Thyroid gland (tissue), 4 donors: ENCODE results near the gene FAM83E. TPM values are rescaled to one million over a fixed set of nuclear protein-coding genes. Genes with fewer than 3 reads are reported as not detected.
A peak's percentile ranks its signal among the peaks of the same experiment; 100 is the strongest.

Experiments used
- DNase-seq, 2 donors: peaks; one replicate each; pipeline ENCODE4 v3.0.0-alpha.2; 2019
- H3K27ac ChIP-seq, 3 donors: fragments of 200-600 bp; sonication (generic); 1 replicate in 2 of 3; 2 replicates in 1 of 3; pipeline ENCODE4 v1.5.1; 2016 to 2019; ENCODE audit warnings: mild to moderate bottlenecking in 1 of 3, moderate library complexity in 1 of 3
- H3K27me3 ChIP-seq: fragments of 200-600 bp; sonication (generic); one replicate; pipeline ENCODE4 v1.5.1; 2019
- H3K36me3 ChIP-seq, 2 donors: fragments of 200-600 bp; sonication (generic); one replicate each; pipeline ENCODE4 v1.5.1; 2016 to 2019
- H3K4me1 ChIP-seq, 2 donors: fragments of 200-600 bp; sonication (generic); one replicate each; pipeline ENCODE4 v1.5.1; 2017 to 2019
- H3K4me3 ChIP-seq, 3 donors: fragments of 200-600 bp; sonication (generic); replicated peaks in 1 of 3; 1 replicate in 2 of 3; 2 replicates in 1 of 3; pipeline ENCODE4 v1.5.1; 2016; ENCODE audit warnings: mild to moderate bottlenecking in 1 of 3
- H3K9me3 ChIP-seq: fragments of 200-600 bp; sonication (generic); one replicate; pipeline ENCODE4 v1.5.1; 2017
- POLR2A ChIP-seq, 2 donors: fragments of 450-650 bp; IDR thresholded peaks; one replicate each; pipeline ENCODE4 v1.6.1; 2017; ENCODE audit warnings: antibody characterized with exemption in 2 of 2, mild to moderate bottlenecking in 2 of 2, moderate library complexity in 1 of 2
- WGBS, 2 donors: methylation state at CpG; one replicate each; pipeline ENCODE4 v1.1.5; 2017; 5-methylcytosine and 5-hydroxymethylcytosine counted together
- intact Hi-C: fragments of 100-400 bp; cut with DNase I; formaldehyde crosslinking; loops from one replicate; pipeline ENCODE4 v1.15.1; 2023
- total RNA-seq, 4 donors: library from RNA; depleted of rRNA; stranded (reverse); fragments of >200 nt; gene quantifications; one replicate each; pipeline ENCODE4 v1.2.3, GENCODE V29; 2016
- TF ChIP-seq, protein P1 (sequence below), 6 experiments: fragments of 200-600 bp in 3 of 6; fragments of 450-650 bp in 3 of 6; sonication (generic) in 3 of 6; IDR thresholded peaks; one replicate each; pipeline ENCODE4 v1.5.1; 2016 to 2019; ENCODE audit warnings: antibody characterized with exemption in 6 of 6, mild to moderate bottlenecking in 2 of 6, inconsistent platforms in 1 of 6, moderate library complexity in 1 of 6

FAM83E gene
- total RNA-seq, 4 donors from 2014 or later: not detected

DNA sequence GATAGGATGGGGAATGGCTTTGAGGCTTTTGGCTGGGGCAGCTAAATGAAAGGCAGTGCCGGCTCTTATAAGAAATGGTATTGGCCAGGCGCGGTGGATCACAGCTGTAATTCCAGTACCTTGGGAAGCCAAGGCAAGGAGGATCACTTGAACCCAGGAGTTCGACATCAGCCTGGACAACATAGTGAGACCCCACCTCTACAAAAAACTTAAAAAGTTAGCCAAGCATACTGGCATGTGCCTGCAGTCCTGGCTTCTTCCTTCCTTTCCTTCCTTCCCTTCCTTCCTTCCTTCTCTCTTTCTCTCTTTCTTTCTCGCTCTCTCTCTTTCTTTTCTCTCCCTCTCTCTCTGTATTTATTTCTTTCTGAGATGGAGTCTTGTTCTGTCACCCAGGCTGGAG is 28.0 kb upstream of the FAM83E start:
- Histone ChIP-seq H3K27me3 (no peaks in the 10 kb centered on the region), H3K36me3 (no peaks in the 10 kb centered on the region), H3K4me3 (no peak overlapping the region), H3K4me1 (peaks cover 15 to 19% of the 10 kb centered on the region in 2 donors), H3K27ac (no peak overlapping the region), H3K9me3 (no peaks in the 10 kb centered on the region)
- no peak for TF ChIP-seq POLR2A (IDR thresholded peaks at IDR 0.05)
- WGBS, 2 donors: 87 to 88% methylated on average over 5 of the region's 5 CpGs
- intact Hi-C loops: loop anchor here (10.0 kb wide), 1 partner anchor 192 kb away; the partner anchor contains the start of gene HSD17B14
- DNase-seq: no peak

DNA sequence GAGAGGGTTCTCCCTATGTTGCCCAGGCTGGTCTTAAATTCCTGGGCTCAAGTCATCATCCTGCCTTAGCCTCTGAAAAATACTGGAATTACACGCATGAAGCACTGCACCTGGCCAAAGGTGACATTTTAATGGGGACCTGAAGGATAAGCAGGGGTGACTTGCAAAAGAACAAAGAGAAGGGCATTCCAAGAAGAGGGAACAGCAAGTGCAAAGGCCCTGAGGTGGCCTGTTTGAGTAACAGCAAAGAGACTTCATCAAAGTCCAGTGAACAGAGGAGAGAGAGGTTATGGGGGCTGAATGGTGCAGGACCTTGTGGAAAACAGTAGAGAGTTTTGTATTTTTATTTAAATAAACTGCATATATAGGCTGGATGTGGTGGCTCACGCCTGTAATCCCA is 27.0 kb upstream of the FAM83E start:
- no peak for DNase-seq
- intact Hi-C loops: loop anchor here (10.0 kb wide), 1 partner anchor 193 kb away; the partner anchor contains the start of gene HSD17B14
- 95 to 98% methylated on average over 2 of the region's 2 CpGs for WGBS, 2 donors
- TF ChIP-seq, protein P1, sequence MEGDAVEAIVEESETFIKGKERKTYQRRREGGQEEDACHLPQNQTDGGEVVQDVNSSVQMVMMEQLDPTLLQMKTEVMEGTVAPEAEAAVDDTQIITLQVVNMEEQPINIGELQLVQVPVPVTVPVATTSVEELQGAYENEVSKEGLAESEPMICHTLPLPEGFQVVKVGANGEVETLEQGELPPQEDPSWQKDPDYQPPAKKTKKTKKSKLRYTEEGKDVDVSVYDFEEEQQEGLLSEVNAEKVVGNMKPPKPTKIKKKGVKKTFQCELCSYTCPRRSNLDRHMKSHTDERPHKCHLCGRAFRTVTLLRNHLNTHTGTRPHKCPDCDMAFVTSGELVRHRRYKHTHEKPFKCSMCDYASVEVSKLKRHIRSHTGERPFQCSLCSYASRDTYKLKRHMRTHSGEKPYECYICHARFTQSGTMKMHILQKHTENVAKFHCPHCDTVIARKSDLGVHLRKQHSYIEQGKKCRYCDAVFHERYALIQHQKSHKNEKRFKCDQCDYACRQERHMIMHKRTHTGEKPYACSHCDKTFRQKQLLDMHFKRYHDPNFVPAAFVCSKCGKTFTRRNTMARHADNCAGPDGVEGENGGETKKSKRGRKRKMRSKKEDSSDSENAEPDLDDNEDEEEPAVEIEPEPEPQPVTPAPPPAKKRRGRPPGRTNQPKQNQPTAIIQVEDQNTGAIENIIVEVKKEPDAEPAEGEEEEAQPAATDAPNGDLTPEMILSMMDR (IDR thresholded peaks at IDR 0.05): no peak
- no peak for TF ChIP-seq POLR2A (IDR thresholded peaks at IDR 0.05)
- H3K9me3 ChIP-seq: no peaks in the 10 kb centered on the region
- H3K4me3 ChIP-seq: no peak overlapping the region
- H3K36me3 ChIP-seq: no peaks in the 10 kb centered on the region
- H3K27me3 ChIP-seq: no peaks in the 10 kb centered on the region
- H3K27ac ChIP-seq: no peak overlapping the region
- peaks cover 15 to 22% of the 10 kb centered on the region in 2 donors for H3K4me1 ChIP-seq

DNA sequence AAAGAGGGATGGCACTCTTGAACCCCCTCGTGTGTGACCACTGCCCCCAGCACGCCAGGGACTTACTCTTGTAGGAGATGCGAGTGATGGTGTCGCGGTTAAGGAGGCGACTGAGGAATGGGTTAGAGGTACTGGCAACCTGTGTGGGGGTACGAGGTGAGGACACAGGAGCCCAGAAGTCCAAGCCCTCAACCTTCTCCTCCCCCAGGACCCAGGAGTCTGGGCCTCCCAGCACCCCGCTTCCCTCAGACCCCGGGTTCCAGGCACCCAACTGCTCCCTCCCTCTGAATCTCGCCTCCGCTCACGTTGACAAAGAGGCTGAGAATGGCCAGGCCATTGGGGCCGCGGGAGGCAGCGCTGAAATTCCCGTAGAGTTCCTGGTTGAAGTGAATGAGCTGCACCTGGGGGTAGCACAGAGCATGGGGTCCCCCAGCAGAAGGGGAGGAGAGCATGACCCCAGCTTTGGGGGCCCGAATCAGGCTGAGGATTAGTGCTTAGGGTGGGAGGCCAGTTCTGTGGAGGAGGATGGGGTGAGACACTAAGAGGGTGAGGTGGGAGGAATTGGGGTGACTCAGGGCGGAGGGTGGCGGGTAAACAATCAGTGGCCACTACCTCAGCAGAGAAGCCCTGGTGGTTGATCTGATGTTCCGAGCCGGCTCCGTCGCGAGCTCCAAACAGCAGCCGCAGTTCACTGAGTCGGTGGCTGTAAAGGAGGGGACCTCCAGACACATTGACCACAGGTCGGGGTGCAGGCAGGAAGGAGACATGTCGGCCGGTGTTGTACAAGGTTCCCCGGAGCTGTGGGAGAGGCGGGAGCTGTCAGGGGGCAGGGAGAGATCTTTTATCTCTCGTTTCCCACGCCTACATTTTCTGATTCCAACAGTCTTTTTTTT is 24.9 kb upstream of the FAM83E start:
- Histone ChIP-seq H3K9me3 (no peaks in the 10 kb centered on the region), H3K4me3 (no peak overlapping the region), H3K27me3 (no peaks in the 10 kb centered on the region), H3K36me3 (no peaks in the 10 kb centered on the region), H3K4me1 (peaks cover 11 to 25% of the 10 kb centered on the region in 2 donors), H3K27ac (no peak overlapping the region)
- no peak for TF ChIP-seq POLR2A (IDR thresholded peaks at IDR 0.05)
- TF ChIP-seq, protein P1 (IDR thresholded peaks at IDR 0.05): no peak
- intact Hi-C loops: loop anchor here (10.0 kb wide), 1 partner anchor 195 kb away; the partner anchor contains the start of gene HSD17B14
- no peak for DNase-seq
- WGBS, 2 donors: 69 to 83% methylated on average over 29 to 33 of the region's 33 CpGs

DNA sequence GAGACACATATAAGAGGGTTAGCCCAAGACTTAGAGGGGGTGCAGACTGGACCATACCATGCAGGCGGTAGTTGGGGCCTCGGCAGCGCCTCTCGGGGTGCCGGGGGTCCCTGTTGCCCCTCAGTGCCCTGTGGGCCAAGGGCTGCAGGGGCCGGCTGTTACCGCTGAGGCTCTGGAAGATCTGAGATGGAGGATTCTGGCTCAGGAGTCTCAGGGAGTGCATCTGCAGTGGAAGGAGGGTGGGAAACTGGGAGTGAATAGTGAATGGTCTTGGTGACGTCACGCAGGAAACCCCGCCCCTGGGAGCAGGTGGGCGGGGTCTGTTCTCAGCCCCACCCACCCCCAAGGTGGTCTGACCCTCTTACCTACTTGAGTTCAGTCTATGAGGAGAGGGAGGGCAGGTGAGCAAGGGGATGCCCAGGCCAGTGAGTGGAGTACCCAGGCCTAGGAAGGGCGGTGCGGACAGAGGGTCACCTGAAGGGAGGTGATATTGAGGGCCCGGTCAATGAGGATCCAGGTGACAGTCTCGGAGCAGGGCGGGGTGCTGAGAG is 24.0 kb upstream of the FAM83E start:
- Histone ChIP-seq H3K9me3 (no peaks in the 10 kb centered on the region), H3K27ac (peak overlapping the region; percentile 99), H3K4me1 (peaks cover 14 to 30% of the 10 kb centered on the region in 2 donors), H3K4me3 (peak overlapping the region in 1 of 3 donors; percentile 30), H3K27me3 (no peaks in the 10 kb centered on the region), H3K36me3 (no peaks in the 10 kb centered on the region)
- intact Hi-C loops: no loop called here
- 79 to 88% methylated on average over 16 of the region's 16 CpGs for WGBS, 2 donors
- DNase-seq: peak in 1 of 2 donors; percentile 16
- TF ChIP-seq, protein P1 (IDR thresholded peaks at IDR 0.05): no peak
- no peak for TF ChIP-seq POLR2A (IDR thresholded peaks at IDR 0.05)

DNA sequence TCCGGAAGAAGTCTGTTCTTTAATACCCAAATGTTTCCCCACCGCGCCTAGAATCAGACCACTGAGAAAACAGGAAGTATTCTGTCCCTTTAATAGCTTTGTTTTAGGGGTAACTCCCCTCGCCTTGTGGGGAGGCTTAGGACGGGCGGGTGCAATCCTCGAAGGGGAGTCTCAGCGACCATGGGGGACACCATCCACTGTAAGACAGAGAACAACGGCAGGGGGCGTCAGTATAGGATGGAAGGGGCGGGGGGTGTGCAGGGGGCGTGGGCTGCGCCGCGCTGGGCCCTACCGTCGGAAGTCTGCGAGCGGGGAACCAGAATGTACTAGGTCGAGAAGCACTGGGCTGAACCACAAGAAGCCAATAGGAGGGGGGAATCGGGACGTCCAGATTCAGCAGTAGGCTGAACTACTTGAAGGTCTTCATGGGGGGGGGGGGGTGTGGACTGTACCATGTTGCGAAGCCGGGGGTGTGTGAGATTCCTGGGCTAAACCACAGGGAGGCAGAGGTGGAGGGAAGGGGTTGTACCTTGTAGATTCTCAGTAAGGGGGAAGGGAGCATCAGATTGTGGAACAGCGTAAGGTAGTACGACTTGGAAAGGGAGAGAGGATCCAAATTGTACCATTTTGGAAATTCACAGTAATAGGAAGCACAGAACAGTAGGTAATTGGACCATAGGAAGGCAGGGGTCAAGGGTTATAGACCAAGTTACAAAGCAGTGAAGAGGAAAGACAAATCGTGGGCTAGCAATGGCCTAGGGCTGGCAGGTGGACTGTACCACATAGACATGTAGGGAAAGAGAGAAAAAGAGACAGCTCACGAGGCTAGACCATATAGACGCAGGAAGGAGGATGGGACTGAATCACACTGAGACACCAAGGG is 23.3 kb upstream of the FAM83E start:
- peaks cover 22 to 37% of the 10 kb centered on the region in 2 donors for H3K4me1 ChIP-seq
- intact Hi-C loops: no loop called here
- H3K27ac ChIP-seq: peak overlapping the region; percentile 99
- peak; percentile 89 to 92 for DNase-seq
- TF ChIP-seq POLR2A (IDR thresholded peaks at IDR 0.05): peak; percentile 9 to 51
- TF ChIP-seq, protein P1 (IDR thresholded peaks at IDR 0.05): peak in 2 of 6 experiments; percentile 31 to 50
- 7 to 9% methylated on average over 25 to 29 of the region's 29 CpGs for WGBS, 2 donors
- no peaks in the 10 kb centered on the region for H3K27me3 ChIP-seq
- H3K4me3 ChIP-seq: peak overlapping the region; percentile 19 to 41 (median 30)
- H3K36me3 ChIP-seq: no peaks in the 10 kb centered on the region
- no peaks in the 10 kb centered on the region for H3K9me3 ChIP-seq
